Endothelial cell (in vitro differentiated cells): ENCODE data around the gene ARID3C. TPM values are rescaled to one million over a fixed set of nuclear protein-coding genes. Genes with fewer than 3 reads are reported as not detected.

Experiments used
- DNase-seq: peaks from one replicate; pipeline ENCODE4 v3.0.0; 2021; ENCODE audit warnings: low spot score
- H3K27ac Mint-ChIP-seq: one replicate; pipeline ENCODE4 v1.8.0; 2021; ENCODE audit warnings: mixed read lengths, inconsistent platforms; ENCODE audit not compliant: unreplicated experiment
- H3K27me3 Mint-ChIP-seq: one replicate; pipeline ENCODE4 v1.8.0; 2021; ENCODE audit warnings: mild to moderate bottlenecking, moderate library complexity, mixed read lengths, inconsistent platforms; ENCODE audit not compliant: unreplicated experiment
- H3K36me3 Mint-ChIP-seq: one replicate; pipeline ENCODE4 v1.8.0; 2021; ENCODE audit warnings: mild to moderate bottlenecking, low read depth, mixed read lengths, inconsistent platforms; ENCODE audit not compliant: unreplicated experiment
- H3K4me1 Mint-ChIP-seq: one replicate; pipeline ENCODE4 v1.8.0; 2021; ENCODE audit warnings: mild to moderate bottlenecking, mixed read lengths, inconsistent platforms; ENCODE audit not compliant: unreplicated experiment
- H3K4me3 Mint-ChIP-seq: one replicate; pipeline ENCODE4 v1.8.0; 2021; ENCODE audit warnings: mild to moderate bottlenecking, mixed read lengths, inconsistent platforms; ENCODE audit not compliant: unreplicated experiment
- H3K9me3 Mint-ChIP-seq: one replicate; pipeline ENCODE4 v1.8.0; 2021; ENCODE audit warnings: mixed read lengths, inconsistent platforms; ENCODE audit not compliant: unreplicated experiment
- CTCF ChIP-seq: fragments of 200-600 bp; sonication (generic); IDR thresholded peaks from one replicate; pipeline ENCODE4 v1.5.0; 2021; ENCODE audit warnings: antibody characterized with exemption; ENCODE audit not compliant: unreplicated experiment
- total RNA-seq: library from RNA; stranded (reverse); fragmentation: NEBNext Ultra II Directional; extraction: Animal tissue kit (Norgen Biotek cat#: 25700); gene quantifications from one replicate; pipeline ENCODE4 v1.2.1, GENCODE V29; 2021; ENCODE audit not compliant: unreplicated experiment

The ARID3C gene
- total RNA-seq, 1 donor from 2014 or later: not detected

DNA sequence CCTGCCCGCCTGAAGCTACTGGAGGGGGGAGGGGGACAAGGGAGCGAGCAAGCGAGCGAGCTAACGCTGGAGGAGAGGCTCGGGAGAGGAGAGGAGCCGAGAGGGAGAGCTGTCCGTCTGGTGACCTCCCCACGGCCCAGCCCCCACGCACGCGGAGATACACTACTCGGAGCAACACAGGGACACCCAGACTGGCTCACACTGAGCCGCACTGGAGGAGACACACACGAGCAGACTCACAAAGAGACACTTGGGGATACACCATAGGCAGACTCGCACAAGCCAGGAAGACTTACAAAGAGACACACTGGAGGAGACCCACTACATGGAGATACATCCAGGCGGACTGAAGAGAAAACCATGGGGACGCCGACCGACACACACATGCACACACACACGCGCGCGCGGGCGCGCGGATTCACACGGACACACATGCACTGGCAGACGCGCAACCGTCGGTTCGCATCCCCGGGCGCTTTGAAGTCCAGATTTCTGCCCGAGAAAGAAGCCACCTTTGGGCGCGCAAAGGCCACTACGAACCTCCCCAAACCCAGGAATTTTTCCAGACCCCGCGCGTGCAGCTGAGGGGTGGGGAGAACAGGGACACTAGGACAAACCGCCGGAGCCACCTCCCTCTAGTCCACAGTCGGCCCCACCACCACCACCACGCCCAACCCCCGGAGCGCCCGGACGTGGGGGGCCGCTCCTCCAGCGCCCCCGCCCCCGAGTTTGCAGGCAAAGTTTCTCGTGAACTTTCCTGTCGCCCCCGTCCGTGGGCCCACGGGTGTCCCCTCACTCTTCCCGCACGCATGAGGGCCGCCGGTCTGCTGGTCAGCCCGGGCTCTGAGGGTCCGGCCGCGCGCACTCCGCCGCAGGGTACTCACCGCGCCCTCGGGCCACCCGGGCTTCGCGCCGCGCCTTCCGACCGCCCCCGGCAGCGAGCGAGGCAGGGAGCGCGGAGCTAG lies 39.9 kb downstream of the ARID3C start:
- H3K9me3 Mint-ChIP-seq: no peaks in the 10 kb centered on the region
- DNase-seq: no peak
- no peak overlapping the region for H3K27ac Mint-ChIP-seq
- peak overlapping the region; percentile 65 for H3K4me3 Mint-ChIP-seq
- H3K4me1 Mint-ChIP-seq: peaks cover 17% of the 10 kb centered on the region
- no peak for TF ChIP-seq CTCF
- peaks cover 14% of the 10 kb centered on the region for H3K36me3 Mint-ChIP-seq
- H3K27me3 Mint-ChIP-seq: peaks cover 43% of the 10 kb centered on the region

- peaks cover 38% of the 10 kb centered on the region for H3K27me3 Mint-ChIP-seq
- H3K9me3 Mint-ChIP-seq: no peaks in the 10 kb centered on the region
- H3K27ac Mint-ChIP-seq: no peak overlapping the region
- H3K36me3 Mint-ChIP-seq: peaks cover 9% of the 10 kb centered on the region
- no peak for DNase-seq
- peaks cover 13% of the 10 kb centered on the region for H3K4me1 Mint-ChIP-seq
- H3K4me3 Mint-ChIP-seq: no peak overlapping the region
- TF ChIP-seq CTCF: no peak
These were observed 41.6 kb downstream of the ARID3C start for GRCh38 chr9:34587271-34587670.

DNA sequence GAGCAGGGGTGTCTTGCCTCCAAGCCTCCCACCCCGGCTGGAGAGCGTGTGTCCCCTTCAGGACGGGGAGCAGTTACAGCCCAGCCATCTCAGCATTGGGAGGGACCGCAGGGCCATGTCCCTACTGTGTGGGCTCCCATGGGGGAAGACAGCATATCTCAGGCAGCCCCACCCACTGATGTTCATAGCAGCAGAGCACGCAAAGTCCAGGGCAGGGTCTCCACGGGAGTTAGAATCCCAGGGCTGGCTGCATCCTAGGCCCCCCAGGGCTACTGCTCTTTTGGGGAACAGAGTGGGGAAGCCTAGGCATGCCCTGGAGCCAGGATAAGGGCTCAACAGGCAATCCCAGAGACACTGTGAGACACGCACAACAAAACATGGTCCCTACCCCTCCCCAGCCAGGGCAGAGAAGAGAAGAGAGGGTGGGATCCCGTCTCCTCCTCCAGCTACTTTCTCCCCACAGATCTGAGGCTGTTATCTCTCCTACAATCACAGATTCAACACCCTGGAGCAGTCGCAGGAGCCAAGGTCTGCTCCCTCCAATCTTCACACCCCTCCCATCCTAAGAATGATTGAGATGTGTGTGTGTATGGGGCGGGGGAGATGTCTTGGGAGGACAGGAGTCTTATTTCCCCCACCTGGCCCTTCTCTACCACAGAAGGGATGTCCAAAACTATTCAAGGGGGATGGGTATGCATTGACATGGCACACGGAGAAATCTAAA lies 42.8 kb downstream of the ARID3C start:
- DNase-seq: no peak
- no peaks in the 10 kb centered on the region for H3K9me3 Mint-ChIP-seq
- no peak overlapping the region for H3K4me3 Mint-ChIP-seq
- H3K36me3 Mint-ChIP-seq: peaks cover 7% of the 10 kb centered on the region
- no peak for TF ChIP-seq CTCF
- H3K27ac Mint-ChIP-seq: no peak overlapping the region
- H3K4me1 Mint-ChIP-seq: peaks cover 9% of the 10 kb centered on the region
- H3K27me3 Mint-ChIP-seq: peaks cover 34% of the 10 kb centered on the region

GRCh38 chr9:34584970-34585369 lies 43.9 kb downstream of the ARID3C start:
- Mint-ChIP-seq H3K4me3 (no peak overlapping the region), H3K27me3 (peaks cover 33% of the 10 kb centered on the region), H3K36me3 (peaks cover 7% of the 10 kb centered on the region), H3K27ac (no peak overlapping the region), H3K9me3 (no peaks in the 10 kb centered on the region), H3K4me1 (peaks cover 20% of the 10 kb centered on the region)
- no peak for DNase-seq
- TF ChIP-seq CTCF: no peak
